ENCODE results near the gene ZNF513.
"Not testable (repeated sequence)": the region's sequence is repeated elsewhere in the genome, so short reads cannot be mapped to it uniquely, and the experiment has no call there.

The ZNF513 gene

DNA sequence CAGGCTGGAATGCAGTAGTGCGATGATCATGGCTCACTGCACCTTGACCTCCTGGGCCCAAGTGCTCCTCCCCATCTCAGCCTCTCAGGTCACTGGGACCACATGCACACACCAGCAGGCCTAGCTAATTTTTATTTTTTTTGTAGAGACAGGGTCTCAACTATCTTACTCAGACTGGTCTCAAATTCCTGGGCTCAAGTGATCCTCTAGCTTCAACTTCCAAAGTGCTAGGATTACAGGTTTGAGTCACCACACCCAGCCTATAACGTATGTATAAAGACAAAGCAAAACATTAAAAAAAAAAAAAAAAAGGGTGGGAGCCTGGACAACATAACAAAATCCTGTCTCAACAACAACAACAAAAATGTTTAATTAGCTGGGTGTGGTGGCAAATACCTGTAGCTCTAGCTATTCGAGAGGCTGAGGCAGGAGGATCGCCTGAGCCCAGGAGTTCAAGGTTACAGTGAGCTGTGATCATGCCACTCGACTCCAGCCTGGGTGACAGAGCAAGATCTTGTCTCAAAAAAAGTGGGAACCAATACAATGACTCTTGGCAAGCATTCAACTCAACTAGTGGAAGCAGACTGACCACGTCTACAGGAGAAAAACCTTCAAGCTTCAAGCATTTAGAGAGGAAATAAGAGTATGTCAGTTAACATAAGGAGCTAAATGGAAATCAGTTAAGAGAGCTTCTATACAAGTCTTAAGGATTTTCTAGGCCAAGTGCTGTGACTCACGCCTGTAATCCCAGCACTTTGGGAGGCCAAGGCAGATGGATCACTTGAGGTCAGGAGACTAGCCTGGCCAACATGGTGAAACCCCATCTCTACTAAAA, 26.6 kb downstream of the ZNF513 start:
- no peak for DNase-seq

DNA sequence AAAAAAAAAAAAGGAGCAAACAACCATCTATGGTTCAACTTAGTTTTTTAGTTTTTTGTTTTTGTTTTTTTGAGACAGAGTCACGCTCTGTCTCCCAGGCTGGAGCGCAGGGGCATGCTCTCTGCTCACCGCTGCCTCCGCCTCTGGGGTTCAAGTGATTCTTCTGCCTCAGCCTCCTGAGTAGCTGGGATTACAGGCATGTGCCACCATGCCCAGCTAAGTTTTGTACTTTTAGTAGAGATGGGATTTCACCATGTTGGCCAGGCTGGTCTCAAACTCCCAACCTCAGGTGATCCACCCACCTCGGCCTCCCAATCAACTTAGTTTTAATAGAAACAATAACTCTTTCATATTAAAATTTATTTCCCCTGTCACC, 27.2 kb downstream of the ZNF513 start:
- DNase-seq: not testable (repeated sequence)

DNA sequence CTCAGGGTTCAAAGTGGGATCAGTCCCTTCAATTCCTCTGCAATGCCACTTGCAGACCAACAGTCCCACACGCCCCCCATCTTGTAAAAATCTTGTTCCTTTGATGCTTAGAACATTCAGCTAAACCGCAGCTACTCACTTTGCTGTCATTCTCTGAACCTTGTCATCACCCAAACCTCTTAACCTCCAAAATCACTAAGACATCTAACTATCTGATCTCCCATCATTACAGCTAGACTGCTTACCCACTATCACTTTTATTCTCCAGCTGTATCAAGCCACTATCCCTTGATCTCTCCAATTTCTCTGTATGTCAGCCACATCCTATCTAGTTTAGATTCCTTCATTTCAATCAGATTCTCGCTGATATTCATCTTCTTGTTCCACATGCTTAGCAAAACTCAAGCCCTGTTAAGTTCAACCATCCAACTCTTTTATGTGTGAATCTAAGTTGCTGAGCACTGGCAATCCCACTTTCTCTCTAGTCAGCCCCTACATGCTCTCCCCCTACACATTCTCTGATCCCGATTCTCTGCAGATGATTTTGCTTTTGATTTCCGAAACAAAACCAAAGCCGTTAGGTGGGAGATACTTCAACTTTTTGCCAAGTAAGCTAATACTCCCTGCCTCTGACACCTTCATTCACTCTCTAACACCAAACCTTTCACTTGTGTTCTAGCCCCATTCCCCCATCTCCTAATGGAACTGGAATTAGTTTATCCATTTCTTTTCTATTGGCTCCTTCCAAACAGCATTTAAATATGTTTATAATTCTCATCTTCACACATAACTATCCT, 28.5 kb downstream of the ZNF513 start:
- no peak for DNase-seq

DNA sequence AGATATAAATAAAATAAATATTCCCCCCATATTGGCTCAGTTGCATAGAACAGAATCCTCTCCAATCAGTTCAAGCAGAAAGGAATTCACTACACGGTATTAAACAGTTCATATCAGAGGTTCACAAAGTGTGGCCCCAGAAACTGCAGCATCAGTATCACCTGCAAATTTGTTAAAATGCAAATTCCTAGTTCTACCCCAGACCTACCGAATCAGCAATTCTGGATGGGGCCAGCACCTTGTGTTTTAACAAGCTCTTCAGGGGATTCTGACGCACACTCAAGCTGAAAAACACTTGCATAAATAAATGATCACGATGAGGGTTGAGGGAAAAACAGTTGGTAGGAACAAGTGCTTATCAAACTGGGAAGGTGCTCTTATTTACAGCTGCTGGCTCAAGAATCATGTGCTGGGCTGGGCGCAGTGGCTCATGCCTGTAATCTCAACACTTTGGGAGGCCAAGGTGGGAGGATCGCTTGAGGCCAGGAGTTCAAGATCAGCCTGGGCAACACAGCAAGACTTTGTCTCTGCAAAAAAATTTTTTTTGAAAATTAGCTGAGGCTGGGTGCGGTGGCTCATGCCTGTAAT, 30.3 kb downstream of the ZNF513 start:
- DNase-seq: no peak

GRCh38 chr2:27347641-27348040, 32.9 kb downstream of the ZNF513 start:
- DNase-seq: no peak

DNA sequence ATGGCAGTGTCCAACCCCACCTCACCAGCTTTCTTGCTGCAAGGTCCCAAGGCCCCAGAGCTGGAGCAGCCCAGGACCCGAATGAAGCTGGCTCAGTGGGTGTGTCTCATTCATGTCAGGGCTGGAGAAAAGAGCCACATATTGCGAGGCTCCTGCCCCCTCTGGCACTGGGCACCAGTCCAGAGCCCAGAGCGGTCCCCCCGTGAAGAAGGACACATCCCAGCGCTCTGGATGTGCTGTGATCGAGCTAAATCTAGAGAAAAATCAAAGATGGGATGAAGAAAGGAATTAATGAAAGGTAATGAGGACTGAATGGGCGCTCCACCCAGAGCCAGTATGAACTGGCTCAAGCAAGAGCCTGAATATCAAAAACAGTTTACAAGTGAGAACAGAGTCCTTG, 44.4 kb downstream of the ZNF513 start:
- no peak for DNase-seq

DNA sequence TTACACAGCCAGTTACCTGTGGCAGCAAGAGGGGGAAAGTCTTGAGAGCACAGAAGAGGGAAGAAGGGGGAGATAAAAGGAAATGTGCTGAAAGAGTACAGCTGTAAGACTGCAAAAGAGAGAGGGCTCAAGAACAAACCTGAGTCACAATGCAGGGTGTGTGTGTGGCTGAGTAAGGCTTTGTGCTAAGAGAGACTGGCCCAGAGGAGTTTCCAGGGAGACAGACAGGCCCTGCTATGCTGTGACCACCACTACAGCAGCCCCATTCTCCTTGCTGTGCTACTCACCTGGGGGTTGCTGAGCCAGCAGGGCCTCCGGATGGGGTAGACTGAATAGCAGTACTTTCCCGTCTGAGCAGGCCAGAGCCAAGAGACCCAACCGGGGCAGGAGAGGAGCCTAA, 45.2 kb downstream of the ZNF513 start:
- DNase-seq: no peak

Measured in activated CD4-positive, alpha-beta T cell treated with anti-CD3 and anti-CD28 coated beads for 1 hour (primary cell).